ENCODE results near the gene AQP12B.
"Not testable (repeated sequence)": the region's sequence is repeated elsewhere in the genome, so short reads cannot be mapped to it uniquely, and the experiment has no call there.

GRCh38 chr2:240700616-240701015 lies 17.9 kb upstream of the AQP12B start:
- TF ChIP-seq POLR2AphosphoS5, POLR2A (IDR thresholded peaks at IDR 0.05; ENCODE audit: low read depth, low read length): not testable (repeated sequence)
